ENCODE results near the gene RSPRY1.

Gene RSPRY1
- total RNA-seq, result 47.6 to 61.8 (median 53.0) reads per million in 4 experiments

DNA sequence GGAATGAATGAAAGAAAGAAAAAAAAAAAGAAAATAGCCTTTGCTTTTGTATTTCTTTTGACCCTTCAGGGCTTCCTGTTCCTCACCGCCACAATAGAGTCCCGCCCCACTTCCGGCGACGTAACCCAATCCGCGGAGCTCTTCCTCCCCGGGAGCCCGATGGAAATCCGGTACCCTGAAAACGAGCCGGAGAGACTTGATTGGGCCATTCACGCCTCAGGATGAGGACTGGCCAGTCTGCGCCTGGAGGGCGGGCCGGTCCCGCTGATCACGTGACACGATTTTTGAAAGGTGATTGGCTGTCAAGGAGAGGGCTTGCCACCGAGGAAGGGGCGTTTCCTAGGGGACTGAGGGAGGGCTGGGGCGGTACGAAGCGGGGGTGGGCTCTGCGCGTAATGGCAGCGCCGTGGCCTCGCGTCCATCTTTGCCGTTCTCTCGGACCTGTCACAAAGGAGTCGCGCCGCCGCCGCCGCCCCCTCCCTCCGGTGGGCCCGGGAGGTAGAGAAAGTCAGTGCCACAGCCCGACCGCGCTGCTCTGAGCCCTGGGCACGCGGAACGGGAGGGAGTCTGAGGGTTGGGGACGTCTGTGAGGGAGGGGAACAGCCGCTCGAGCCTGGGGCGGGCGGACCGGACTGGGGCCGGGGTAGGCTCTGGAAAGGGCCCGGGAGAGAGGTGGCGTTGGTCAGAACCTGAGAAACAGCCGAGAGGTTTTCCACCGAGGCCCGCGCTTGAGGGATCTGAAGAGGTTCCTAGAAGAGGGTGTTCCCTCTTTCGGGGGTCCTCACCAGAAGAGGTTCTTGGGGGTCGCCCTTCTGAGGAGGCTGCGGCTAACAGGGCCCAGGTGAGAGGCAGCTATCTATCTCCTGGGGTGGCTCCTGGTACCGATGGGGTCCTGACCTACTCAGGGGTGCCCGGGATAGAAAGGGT lies at the start of gene RSPRY1, which contains the start of gene PSME3IP1:
Gene RSPRY1 (plus strand): TSS at position 385 of the 927 bp plus-strand sequence. CDS start 18,330 bp downstream, outside the sequence.
Gene PSME3IP1 (minus strand): TSS at position 95 of the 927 bp plus-strand sequence. CDS start 12,185 bp downstream, outside the sequence.
- DNase-seq, result peak; percentile 98

DNA sequence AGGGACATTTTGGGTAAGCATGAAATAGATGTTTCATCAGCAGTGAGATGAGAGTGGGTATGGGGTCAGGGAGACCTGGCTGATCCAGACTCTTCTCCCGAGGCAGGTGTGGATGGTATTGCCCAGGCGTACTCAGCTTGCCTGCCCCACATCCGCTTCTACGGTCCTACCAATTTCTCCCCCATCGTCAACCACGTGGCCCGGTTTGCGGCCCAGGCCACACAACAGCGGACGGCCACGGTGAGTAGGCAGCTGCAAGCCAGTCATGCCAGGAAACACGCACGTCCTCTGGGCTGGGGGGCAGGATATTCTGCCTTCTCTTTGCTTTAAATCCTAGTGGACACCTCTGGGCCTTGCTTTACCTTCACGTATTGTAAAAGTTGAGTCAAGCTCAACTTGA lies 49.1 kb upstream of the RSPRY1 start:
- DNase-seq, result no peak

DNA sequence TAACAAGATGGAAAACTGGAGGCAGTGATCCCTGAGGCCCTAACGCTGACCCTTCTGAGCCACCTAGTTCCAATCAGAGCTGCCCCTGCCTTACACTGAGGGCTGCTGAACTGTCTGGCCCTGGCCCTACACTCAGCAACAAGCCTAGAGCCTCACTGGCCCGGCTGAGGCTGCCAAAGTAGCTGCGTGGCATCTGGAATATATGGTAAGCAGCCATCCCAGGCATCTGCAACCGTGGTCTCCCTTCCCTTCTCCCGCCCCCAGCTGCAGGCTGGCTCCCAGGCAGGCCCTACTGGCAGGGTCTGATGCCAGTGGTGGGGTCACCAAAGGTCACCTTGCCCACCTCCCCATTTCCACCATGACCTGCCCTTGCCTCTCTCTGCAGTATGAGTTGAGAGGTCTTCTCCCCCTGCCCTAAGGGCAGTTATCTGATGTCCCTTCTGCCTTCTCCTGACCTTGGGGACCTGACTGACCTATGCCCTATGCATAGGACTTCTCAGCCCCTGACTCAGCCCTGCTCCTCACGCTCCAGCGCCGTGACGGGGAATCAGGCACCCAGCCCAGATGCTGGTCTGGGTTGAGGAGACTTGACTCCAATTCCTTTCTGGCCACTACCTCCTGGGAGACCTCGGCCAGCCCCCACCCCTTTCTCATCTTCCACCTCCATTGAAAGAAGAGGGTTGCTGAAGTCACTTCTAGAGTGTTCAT lies 48.4 kb upstream of the RSPRY1 start:
- no peak for DNase-seq

- DNase-seq, result no peak
Observed at GRCh38 chr16:57138281-57138935, 47.7 kb upstream of the RSPRY1 start.

GRCh38 chr16:57140931-57141668 lies 45.0 kb upstream of the RSPRY1 start:
- no peak for DNase-seq

DNA sequence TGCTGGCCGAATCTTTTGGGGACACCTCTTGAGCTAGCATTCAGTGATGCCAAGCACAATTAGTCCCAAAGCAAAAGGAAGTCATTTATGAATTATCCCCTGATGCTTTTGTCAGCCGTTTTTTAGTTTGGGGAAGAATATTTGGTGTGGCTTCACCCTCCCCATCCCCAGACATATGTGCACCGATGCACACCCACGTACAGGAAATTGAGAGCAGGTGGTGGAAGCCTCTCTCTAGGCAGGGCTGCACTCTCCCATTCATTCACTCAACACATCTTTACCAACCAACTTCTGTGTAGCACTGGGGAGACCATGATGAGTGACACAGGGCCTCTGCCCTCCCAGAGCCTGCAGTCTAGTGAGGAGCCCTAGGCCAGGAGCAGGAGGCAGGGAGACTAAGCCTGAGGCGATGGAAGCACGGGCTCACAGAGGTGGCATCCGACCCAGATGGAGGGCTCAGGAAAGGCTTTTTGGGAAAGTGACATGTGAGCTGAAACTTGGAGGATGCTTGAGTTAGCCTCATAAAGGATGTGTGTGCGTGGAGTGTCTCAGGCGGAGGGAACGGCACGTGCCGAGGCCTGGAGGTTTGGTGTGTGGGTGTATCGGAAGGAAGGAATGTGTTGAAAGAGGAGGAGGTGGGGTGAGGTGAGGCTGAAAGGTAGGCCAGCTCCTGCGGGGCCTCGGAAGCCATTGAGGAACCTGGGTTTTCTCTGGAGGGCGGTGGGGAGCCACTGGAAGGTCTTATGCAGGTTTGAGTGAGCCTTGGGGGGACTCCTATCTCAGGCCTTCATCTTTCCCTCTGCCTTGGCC lies 44.1 kb upstream of the RSPRY1 start:
- no peak for DNase-seq

GRCh38 chr16:57143149-57143921 lies 42.8 kb upstream of the RSPRY1 start:
- DNase-seq, result no peak

DNA sequence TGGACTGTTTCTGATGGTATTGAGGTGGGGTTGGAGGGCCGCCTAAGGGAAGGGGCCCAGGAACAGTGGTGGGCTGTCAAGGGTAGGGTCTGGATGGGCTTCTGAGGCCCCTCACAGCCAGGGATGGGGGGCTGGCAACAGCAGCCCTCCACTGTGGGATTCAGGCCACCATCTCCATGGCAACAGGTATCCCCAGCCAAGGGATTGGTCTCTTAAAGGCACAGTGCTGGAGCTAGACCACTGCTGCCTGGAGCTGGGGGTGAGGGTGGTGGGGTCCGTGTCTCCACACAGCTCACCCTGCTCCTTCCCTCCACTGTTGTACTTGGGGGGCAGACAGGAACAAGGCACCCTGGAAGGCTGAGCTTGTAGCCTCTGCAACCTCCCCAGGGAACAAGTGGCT lies 42.1 kb upstream of the RSPRY1 start:
- DNase-seq, result no peak

DNA sequence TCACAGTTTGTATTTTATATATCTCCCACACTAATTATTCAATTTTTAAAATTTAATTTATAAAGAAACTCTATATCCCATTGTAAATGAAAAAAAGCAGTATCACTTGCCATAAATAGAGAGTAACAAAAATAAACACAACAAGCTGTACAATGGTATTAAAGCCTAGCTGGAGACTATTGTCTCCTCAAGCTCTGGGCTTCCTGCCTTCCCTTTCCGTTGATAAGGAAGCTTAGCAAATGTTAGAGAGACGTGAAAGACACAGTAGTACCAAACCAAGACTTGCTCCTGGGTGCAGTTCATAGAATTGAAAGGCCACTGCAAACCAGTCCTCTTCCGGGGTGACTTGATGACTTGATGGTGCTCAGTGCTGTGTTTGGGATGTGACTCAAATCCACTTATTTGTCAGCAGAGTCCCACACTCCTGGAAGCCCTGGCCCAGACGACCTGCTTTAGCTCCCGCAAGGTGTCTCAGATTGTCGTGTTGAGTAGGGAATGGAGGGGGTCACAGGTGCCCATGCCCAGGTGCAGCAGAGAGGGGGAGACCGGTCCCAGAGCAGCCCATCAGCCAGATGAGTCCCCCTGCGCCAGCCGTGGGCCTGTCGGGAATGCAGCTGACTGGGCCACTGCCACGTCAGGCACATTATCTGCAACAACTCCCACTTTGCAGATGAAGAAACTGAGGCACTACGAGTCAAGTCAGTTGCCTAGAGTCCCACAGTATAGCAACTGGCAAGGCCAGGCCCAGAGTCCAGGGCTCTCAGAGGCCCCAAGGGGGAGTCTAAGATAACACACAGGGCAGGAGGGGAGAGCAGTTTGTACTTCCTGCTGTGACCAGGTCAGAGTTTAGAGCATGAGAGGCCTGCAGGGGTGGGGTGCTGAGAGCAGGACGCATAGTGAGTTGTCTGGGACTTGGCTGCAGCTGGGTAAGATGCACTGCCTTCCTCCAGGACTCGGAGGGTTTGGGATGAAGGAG lies 40.8 kb upstream of the RSPRY1 start:
- no peak for DNase-seq

DNA sequence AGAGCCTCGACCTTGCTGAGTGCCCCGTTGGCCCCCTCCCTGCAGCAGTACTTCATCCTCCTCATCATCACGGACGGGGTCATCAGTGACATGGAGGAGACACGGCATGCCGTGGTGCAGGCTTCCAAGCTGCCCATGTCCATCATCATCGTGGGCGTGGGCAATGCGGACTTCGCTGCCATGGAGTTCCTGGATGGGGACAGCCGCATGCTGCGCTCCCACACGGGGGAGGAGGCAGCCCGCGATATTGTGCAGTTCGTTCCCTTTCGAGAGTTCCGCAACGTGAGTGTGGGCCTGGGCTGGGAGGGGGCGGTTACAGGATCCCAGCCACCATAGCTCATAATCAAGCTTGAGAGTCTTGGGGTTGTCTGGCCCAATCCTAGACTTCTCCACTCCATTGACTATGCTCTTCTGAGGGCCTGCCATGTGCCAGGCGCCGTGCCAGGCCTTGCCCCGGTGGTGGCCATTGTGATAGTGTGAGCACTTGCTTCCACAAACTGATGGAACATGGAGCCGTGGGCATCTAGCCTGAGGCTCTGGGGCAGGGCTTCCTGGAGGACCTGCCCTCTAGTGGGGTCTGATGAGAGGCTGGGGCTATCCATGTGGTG lies 40.0 kb upstream of the RSPRY1 start:
- no peak for DNase-seq

DNA sequence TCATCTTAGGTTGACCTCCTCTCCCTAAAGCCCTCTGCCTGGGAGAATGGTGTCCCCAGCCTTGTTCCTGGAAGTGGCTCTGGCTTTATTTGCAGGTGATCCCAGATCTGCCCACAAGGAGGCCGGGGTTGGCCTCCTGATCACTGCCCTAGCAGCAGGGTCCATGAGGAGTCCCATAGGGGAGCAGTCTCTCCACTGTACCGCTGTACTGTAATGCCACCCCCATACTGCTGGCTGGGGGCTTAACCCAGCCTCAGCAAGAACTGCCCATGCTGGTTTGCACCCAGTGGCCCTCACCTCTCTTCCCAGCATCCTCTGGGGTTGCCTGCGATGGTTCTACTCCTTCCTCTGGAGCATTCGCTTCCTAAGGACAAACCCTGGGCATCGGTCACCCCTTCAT lies 39.4 kb upstream of the RSPRY1 start:
- DNase-seq, result no peak

DNA sequence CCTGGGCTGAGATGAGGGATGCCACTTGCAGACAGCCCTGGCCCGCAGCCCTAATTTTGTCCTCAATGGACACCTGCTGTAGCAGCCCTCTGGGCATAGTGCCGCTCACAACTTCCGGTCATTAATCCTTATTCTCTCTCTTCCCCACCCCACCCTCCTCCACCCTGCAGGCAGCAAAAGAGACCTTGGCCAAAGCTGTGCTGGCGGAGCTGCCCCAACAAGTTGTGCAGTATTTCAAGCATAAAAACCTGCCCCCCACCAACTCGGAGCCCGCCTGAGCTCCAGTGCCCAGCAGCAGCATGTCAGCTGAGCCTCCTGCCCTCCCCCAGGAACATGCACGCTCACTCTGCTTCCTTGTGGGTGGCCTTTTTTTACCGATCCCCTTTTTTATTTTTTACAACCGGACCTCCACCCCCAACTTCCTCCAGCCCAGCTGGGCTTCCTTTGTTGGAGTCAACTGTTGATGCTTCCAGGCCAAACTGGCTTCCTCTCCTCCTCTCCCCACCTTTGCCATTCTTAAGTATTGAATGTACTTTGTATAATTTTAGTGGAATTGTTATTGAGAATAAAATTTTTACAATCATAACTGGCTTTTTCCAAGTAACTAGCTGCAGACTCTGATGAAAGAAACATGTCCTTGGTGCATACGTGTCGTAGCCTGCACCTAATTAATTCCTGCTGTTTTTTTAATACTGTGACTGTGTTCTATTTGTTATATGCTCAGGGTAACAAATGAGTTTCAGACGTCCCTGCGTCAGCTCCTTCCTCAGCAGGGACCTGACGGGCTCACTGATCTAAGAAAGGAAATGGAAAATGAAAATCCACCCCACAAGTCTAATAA lies 38.5 kb upstream of the RSPRY1 start:
- no peak for DNase-seq

DNA sequence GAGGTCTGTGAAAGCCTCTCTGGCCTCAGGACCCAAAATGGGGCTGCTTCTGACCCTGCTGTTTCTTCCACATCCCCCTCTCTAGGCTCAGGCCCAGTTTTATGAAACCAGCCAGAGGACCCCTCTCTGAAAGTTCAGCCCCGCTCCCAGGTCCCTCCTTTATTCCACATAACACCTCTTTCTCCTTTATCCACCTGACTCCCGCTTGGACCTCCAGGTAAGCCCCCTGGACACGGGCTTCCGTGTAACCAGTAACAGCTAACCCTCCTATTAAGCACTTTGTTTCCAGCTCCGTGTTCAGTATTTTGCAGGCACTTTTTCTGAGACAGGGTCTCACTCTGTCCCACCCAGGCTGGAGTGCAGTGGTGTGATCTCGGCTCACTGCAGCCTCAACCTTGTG lies 37.6 kb upstream of the RSPRY1 start:
- DNase-seq, result no peak

DNA sequence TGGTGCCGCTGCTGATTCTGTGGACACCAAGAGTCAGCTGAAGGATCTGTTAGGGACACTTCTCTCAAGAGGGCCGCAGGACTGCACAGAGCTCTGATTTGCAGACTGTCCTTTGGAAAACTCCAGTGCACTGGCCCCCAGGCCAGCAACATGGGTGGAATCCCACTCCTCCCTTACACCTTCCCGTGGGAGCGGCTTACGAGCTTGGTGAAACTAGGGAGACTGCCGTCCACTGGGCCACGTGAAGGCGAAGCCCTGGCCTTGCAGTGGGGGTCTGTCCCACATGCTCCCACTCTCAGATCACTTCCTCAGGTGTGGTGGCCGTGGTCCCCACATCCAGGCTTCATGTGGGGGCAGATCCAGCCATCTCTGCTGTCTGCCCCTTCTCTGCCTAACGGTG lies 36.7 kb upstream of the RSPRY1 start:
- DNase-seq, result no peak

DNA sequence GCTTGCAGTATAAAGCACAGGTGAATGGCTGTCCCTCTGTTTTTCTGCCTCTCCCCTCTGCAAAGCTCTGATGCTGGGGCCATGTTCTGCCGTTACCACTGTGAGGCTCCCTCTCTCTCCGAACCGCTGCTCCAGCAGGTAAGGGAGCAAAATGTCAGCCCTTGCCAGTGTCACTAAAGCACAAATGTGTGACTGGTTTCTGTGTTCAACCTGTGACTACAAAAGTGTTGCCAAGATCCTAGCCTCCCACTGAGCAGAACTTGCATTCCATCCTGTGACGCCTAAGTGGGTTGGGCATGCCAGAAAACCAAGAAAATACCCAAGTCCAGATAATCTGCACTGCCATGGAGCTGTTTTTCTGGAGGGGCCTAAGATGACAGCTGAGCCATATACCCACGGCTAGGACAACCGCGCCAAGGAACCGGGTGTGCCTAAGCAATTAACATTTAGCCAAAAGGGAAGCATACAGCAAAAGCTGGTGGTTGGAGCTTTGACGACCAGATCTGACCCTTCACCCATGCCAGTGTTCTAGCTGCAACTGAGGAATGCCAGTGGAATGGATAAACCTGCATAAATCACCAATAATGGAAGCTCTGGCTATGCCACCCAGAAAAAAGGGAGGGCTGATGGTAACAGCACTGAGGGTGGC lies 35.3 kb upstream of the RSPRY1 start:
- DNase-seq, result no peak

DNA sequence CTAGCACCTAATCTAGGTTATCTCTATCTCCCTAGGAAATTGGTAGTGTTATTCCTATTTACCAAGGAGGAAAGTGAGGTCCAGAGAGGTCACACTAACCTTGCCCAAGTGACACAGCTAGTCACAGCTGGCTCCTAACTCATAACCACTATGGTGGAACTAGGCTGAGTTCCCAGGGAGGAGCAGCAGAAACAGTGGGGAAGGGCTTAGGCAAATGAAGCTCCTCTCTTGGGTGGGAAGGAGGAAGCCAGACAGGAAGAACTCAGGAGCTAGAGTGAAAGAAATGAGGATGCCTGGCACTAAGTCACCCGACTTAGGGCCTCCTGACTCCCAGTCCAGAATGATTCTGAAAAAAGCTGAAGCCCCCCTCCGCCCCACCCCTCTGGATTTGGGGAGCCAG lies 34.8 kb upstream of the RSPRY1 start:
- DNase-seq, result no peak
